Psoas muscle (tissue), 8 donors: Measurements from ENCODE around the gene VTI1B. TPM values are rescaled to one million over a fixed set of nuclear protein-coding genes. Genes with fewer than 3 reads are reported as not detected.
"Not testable (repeated sequence)": the region's sequence is repeated elsewhere in the genome, so short reads cannot be mapped to it uniquely, and the experiment has no call there.

ENCODE experiments used
- ATAC-seq, 4 donors: fragments of 200-7000 bp; cut with Tn5 transposase; one replicate each; pipeline ENCODE4 v1.9.1; 2020; ENCODE audit warnings: moderate library complexity in 3 of 4, mild to moderate bottlenecking in 2 of 4
- DNase-seq, 2 donors: peaks; one replicate each; pipeline ENCODE4 v3.0.0-alpha.2; 2020
- H3K27ac ChIP-seq: fragments of 200-600 bp; one replicate; pipeline ENCODE4 v1.8.0; 2022
- H3K27me3 ChIP-seq, 3 donors: fragments of 200-600 bp in 1 of 3; one replicate each; pipeline versions ENCODE4 v1.6.1 to v1.8.0; 2013 to 2022; ENCODE audit warnings: low read length in 2 of 3, mild to moderate bottlenecking in 2 of 3, moderate library complexity in 1 of 3; ENCODE audit not compliant: insufficient read depth in 3 of 3
- H3K36me3 ChIP-seq, 2 donors: fragments of 200-600 bp in 1 of 2; one replicate each; pipeline versions ENCODE4 v1.6.1 to v1.8.0; 2013 to 2022; ENCODE audit warnings: low read depth in 1 of 2, mild to moderate bottlenecking in 1 of 2, moderate library complexity in 1 of 2; ENCODE audit not compliant: insufficient read depth in 1 of 2
- H3K4me1 ChIP-seq: fragments of 200-600 bp; one replicate; pipeline ENCODE4 v1.8.0; 2022
- H3K4me3 ChIP-seq: fragments of 200-600 bp; one replicate; pipeline ENCODE4 v1.8.0; 2022; ENCODE audit warnings: mild to moderate bottlenecking
- H3K9me3 ChIP-seq: fragments of 200-600 bp; one replicate; pipeline ENCODE4 v1.8.0; 2022
- CTCF ChIP-seq: fragments of 200-600 bp; IDR thresholded peaks from one replicate; pipeline ENCODE4 v1.8.0; 2022; ENCODE audit warnings: antibody characterized with exemption
- WGBS, 3 donors: extraction: QIAGEN DNeasy Blood & Tissue Kit; methylation state at CpG; one replicate each; pipeline versions ENCODE4 v1.1.6 to v1.1.7; 2013; 5-methylcytosine and 5-hydroxymethylcytosine counted together
- intact Hi-C, 2 donors: fragments of 100-400 bp; cut with DNase I; formaldehyde crosslinking; loops; one replicate each; pipeline versions ENCODE4 v1.11.0 to v1.14.2; 2022
- polyA plus RNA-seq, 3 donors: library from polyadenylated mRNA; stranded (reverse); fragments of 200-250 nt; gene quantifications; one replicate each; pipeline ENCODE4 v1.2.3, GENCODE V29; 2013
- total RNA-seq, 4 donors: library from RNA; stranded (reverse); fragmentation: NEBNext Ultra II Directional in 2 of 4; extraction: Animal tissue kit (Norgen Biotek cat#: 25700) in 2 of 4; gene quantifications; one replicate each; pipeline versions ENCODE4 v1.2.1 to v1.2.4, GENCODE V29; 2021 to 2023
- donor health status: healthy with polysubstance abuse.
- donor health status: DM: no; HTN: no; CAD: no; lungs with moderate emphysema.
- donor health status: Bipolar disorder and iron deficiency.
- donor health status: healthy.
- donor health status: DM: yes; HTN: yes; CAD: no.
- donor health status: DM: no; HTN: no; CAD: no.
- donor health status: DM: no; HTN: no; CAD: no.
- donor health status: DM: yes; HTN: yes; CAD: no.

Gene VTI1B
- total and polyA plus RNA-seq, 7 donors = 61.3 to 110 (median 89.7) TPM

- no peak for ATAC-seq
- intact Hi-C loops = no loop called here
- no peak overlapping the region for H3K4me3 ChIP-seq
- TF ChIP-seq CTCF = no peak
- peaks cover 3 to 5% of the 10 kb centered on the region in 2 donors for H3K36me3 ChIP-seq
- H3K27me3 ChIP-seq = no peaks in the 10 kb centered on the region
- H3K27ac ChIP-seq = no peak overlapping the region
- WGBS, 3 donors = 87 to 91% (median 91%) methylated on average over 5 of the region's 5 CpGs
- H3K9me3 ChIP-seq = no peaks in the 10 kb centered on the region
- peaks cover 4% of the 10 kb centered on the region for H3K4me1 ChIP-seq
- DNase-seq = no peak
Measured at GRCh38 chr14:67633451-67634147, 40.8 kb downstream of the VTI1B start.

- H3K4me3 ChIP-seq = no peak overlapping the region
- intact Hi-C loops = no loop called here
- TF ChIP-seq CTCF = no peak
- DNase-seq (no peak), ATAC-seq (no peak)
- peaks cover 3 to 5% of the 10 kb centered on the region in 2 donors for H3K36me3 ChIP-seq
- no peaks in the 10 kb centered on the region for H3K9me3 ChIP-seq
- WGBS, 3 donors = 79 to 80% (median 79%) methylated on average over 5 of the region's 5 CpGs
- no peaks in the 10 kb centered on the region for H3K27me3 ChIP-seq
- H3K27ac ChIP-seq = no peak overlapping the region
- H3K4me1 ChIP-seq = peaks cover under 1% of the 10 kb centered on the region
Measured at GRCh38 chr14:67630938-67631337, 43.5 kb downstream of the VTI1B start.

GRCh38 chr14:67630186-67630585 is 44.2 kb downstream of the VTI1B start:
- no peak overlapping the region for H3K4me3 ChIP-seq
- no peak for TF ChIP-seq CTCF
- 90 to 96% (median 91%) methylated on average over 4 of the region's 4 CpGs for WGBS, 3 donors
- H3K27me3 ChIP-seq = no peaks in the 10 kb centered on the region
- no peak overlapping the region for H3K27ac ChIP-seq
- DNase-seq (no peak), ATAC-seq (no peak)
- no peaks in the 10 kb centered on the region for H3K4me1 ChIP-seq
- intact Hi-C loops = no loop called here
- H3K9me3 ChIP-seq = no peaks in the 10 kb centered on the region
- peaks cover 3 to 5% of the 10 kb centered on the region in 2 donors for H3K36me3 ChIP-seq

GRCh38 chr14:67627519-67627918 is 46.9 kb downstream of the VTI1B start:
- ATAC-seq = no peak
- Histone ChIP-seq H3K4me1 (peaks cover 12% of the 10 kb centered on the region), H3K36me3 (peaks cover 0 to 3% of the 10 kb centered on the region in 2 donors), H3K27me3 (no peaks in the 10 kb centered on the region), H3K9me3 (no peaks in the 10 kb centered on the region), H3K27ac (no peak overlapping the region), H3K4me3 (no peak overlapping the region)
- no peak for DNase-seq
- intact Hi-C loops = no loop called here
- no peak for TF ChIP-seq CTCF

- H3K27ac ChIP-seq, DNase-seq, H3K9me3 ChIP-seq, H3K27me3 ChIP-seq, H3K4me3 ChIP-seq, ATAC-seq, H3K36me3 ChIP-seq, intact Hi-C loops: not testable (repeated sequence)
- 84 to 100% (median 96%) methylated on average over 1 of the region's 1 CpG for WGBS, 3 donors
- H3K4me1 ChIP-seq = peaks cover 19% of the 10 kb centered on the region
Measured at GRCh38 chr14:67626131-67626530, 48.3 kb downstream of the VTI1B start.
